ENCODE data around the gene KRTAP10-7. TPM values are rescaled to one million over a fixed set of nuclear protein-coding genes. Genes with fewer than 3 reads are reported as not detected.
"Not testable (repeated sequence)": the region's sequence is repeated elsewhere in the genome, so short reads cannot be mapped to it uniquely, and the experiment has no call there.

Gene KRTAP10-7
- total RNA-seq, 4 donors from 2014 or later: not detected

DNA sequence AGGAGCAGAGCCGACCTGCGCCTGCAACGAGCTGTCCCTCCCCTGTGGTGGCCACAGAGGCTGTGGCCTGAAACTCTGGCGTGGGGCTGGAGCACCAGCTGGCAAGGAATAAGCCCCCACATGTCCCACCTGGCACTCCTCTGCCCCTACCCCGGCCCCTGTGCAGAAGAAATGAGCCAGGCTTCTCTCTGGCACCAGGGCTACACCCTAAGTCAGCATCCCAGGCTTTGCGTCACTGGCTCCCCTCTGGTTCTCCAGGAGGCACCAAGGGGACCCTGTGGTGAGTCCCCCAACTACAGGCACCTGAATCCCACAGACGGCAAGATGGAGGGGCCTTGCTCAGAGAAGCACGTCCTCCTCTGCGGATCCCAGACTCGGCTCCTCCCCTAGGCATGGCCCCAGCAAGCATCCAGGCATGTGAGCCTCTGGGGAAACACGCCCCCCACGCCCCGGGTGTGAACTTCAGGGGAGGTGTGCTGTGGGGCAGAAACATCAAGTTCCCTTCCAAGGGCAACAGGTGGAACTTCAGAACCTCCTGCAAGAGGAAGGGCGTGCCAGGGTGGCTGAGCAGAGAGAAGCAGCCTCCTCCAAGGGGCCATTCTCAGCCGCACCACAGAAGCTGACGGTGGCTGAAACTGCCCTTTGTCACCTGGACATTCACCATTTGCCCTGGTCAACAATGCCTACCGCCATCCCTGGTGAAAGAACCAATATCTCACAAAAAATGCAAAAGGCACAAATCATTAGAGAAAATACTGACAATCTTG is 2.9 kb downstream of the KRTAP10-7 start:
- DNase-seq: no peak
- no peaks in the 10 kb centered on the region for H3K27me3 ChIP-seq

DNA sequence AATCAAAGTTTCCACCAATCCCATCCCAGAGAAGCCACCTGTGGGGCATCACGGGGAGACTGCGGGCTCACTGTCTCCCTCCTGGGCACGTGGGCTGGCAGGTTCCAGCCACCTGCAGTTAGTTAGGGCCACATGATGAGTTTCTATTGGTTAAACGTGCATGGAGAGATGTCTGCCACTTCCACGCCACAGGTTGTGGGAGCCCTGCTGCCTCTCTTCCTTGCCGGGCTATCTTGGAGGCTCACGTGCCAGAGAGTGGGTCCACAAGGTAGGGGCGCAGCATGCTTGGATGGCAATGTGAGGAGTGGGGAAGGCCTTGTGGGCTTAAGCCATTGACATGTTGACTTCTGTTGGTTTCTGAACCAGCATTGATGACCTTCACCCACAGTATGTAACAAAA is 3.5 kb downstream of the KRTAP10-7 start:
- H3K36me3 ChIP-seq: no peaks in the 10 kb centered on the region
- H3K4me3 ChIP-seq: no peak overlapping the region
- H3K4me1 ChIP-seq: no peaks in the 10 kb centered on the region
- TF ChIP-seq POLR2A (IDR thresholded peaks at IDR 0.05) (no peak), CTCF (IDR thresholded peaks at IDR 0.05) (no peak)
- no peak overlapping the region for H3K27ac ChIP-seq
- H3K9me3 ChIP-seq: peaks cover 0 to 4% (median 0%) of the 10 kb centered on the region in 4 donors
- no peak for DNase-seq
- H3K27me3 ChIP-seq: no peaks in the 10 kb centered on the region

More for the DNA sequence above, 2.9 kb downstream of the KRTAP10-7 start:
- Histone ChIP-seq H3K9me3 (peaks cover 0 to 4% (median 0%) of the 10 kb centered on the region in 4 donors), H3K4me1 (no peaks in the 10 kb centered on the region), H3K36me3 (no peaks in the 10 kb centered on the region), H3K27ac (no peak overlapping the region), H3K4me3 (no peak overlapping the region)
- TF ChIP-seq POLR2A (IDR thresholded peaks at IDR 0.05): no peak
- TF ChIP-seq CTCF (IDR thresholded peaks at IDR 0.05): no peak

- Histone ChIP-seq H3K4me1 (no peaks in the 10 kb centered on the region), H3K9me3 (peaks cover 0 to 12% (median 0%) of the 10 kb centered on the region in 4 donors), H3K4me3 (no peak overlapping the region), H3K27me3 (no peaks in the 10 kb centered on the region), H3K36me3 (no peaks in the 10 kb centered on the region), H3K27ac (no peak overlapping the region)
- TF ChIP-seq POLR2A (IDR thresholded peaks at IDR 0.05) (no peak), CTCF (IDR thresholded peaks at IDR 0.05) (no peak)
- DNase-seq: no peak
Observed at GRCh38 chr21:44606495-44606894, 6.1 kb downstream of the KRTAP10-7 start.

DNA sequence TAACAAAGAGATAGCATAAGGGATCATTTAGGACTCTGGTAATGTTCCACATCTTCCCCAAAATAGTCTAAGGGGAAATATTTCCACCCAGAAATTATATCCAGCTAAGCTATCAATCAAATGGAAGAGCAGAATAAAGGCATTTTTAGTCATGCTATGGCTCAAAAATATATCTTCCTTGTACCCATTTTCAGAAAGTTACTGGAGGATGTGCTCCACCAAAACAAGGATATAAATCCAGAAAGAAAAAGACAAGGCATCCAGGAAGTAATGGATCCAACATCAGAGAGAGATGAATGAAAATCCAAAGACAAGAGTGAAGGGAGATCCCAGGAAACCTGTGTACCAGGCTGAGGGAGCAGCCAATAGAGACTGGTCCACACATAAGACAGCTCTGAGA is 8.8 kb downstream of the KRTAP10-7 start:
- no peaks in the 10 kb centered on the region for H3K27me3 ChIP-seq
- H3K4me1 ChIP-seq: no peaks in the 10 kb centered on the region
- no peak overlapping the region for H3K27ac ChIP-seq
- no peaks in the 10 kb centered on the region for H3K36me3 ChIP-seq
- peaks cover 0 to 16% (median 0%) of the 10 kb centered on the region in 4 donors for H3K9me3 ChIP-seq
- no peak overlapping the region for H3K4me3 ChIP-seq
- no peak for TF ChIP-seq POLR2A (IDR thresholded peaks at IDR 0.05)
- no peak for TF ChIP-seq CTCF (IDR thresholded peaks at IDR 0.05)
- no peak for DNase-seq

DNA sequence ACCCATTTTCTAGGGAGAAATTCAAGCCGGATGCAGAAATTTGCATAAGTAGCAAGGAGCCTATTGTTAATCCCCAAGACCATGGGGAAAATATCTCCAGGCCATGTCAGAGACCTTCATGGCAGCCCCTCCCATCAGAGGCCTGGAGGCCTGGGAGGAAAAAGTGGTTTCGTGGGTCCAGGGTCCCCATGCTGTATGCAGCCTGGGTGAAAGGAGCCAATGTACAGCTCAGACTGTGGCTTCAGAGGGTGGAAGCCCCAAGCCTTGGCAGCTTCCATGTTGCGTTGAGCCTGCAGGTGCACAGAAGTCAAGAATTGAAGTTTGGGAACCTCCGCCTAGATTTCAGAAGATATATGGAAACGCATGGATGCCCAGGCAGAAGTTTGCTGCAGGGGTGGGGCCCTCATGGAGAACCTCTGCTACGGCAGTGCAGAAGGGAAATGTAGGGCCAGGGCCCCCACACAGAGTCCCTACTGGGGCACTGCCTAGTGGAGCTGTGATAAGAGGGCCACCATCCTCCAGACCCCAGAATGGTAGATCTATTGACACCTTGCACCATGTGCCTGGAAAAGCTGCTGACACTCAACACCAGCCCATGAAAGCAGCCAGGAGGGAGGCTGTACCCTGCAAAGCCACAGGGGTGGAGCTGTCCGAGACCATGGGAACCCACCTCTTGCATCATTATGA is 9.9 kb downstream of the KRTAP10-7 start:
- not testable (repeated sequence) for H3K4me1 ChIP-seq, H3K27me3 ChIP-seq, H3K36me3 ChIP-seq, DNase-seq, H3K27ac ChIP-seq, H3K4me3 ChIP-seq
- peaks cover 0 to 16% (median 0%) of the 10 kb centered on the region in 4 donors for H3K9me3 ChIP-seq

- no peak overlapping the region for H3K4me3 ChIP-seq
- H3K27ac ChIP-seq: no peak overlapping the region
- H3K4me1 ChIP-seq: no peaks in the 10 kb centered on the region
- peaks cover 0 to 16% (median 0%) of the 10 kb centered on the region in 4 donors for H3K9me3 ChIP-seq
- no peaks in the 10 kb centered on the region for H3K27me3 ChIP-seq
- no peaks in the 10 kb centered on the region for H3K36me3 ChIP-seq
- no peak for DNase-seq
- no peak for TF ChIP-seq POLR2A (IDR thresholded peaks at IDR 0.05)
Observed at GRCh38 chr21:44611551-44611950, 11.2 kb downstream of the KRTAP10-7 start.
